Measurements from ENCODE around the gene GNB1.
"Not testable (repeated sequence)": the region's sequence is repeated elsewhere in the genome, so short reads cannot be mapped to it uniquely, and the experiment has no call there.

Gene GNB1

DNA sequence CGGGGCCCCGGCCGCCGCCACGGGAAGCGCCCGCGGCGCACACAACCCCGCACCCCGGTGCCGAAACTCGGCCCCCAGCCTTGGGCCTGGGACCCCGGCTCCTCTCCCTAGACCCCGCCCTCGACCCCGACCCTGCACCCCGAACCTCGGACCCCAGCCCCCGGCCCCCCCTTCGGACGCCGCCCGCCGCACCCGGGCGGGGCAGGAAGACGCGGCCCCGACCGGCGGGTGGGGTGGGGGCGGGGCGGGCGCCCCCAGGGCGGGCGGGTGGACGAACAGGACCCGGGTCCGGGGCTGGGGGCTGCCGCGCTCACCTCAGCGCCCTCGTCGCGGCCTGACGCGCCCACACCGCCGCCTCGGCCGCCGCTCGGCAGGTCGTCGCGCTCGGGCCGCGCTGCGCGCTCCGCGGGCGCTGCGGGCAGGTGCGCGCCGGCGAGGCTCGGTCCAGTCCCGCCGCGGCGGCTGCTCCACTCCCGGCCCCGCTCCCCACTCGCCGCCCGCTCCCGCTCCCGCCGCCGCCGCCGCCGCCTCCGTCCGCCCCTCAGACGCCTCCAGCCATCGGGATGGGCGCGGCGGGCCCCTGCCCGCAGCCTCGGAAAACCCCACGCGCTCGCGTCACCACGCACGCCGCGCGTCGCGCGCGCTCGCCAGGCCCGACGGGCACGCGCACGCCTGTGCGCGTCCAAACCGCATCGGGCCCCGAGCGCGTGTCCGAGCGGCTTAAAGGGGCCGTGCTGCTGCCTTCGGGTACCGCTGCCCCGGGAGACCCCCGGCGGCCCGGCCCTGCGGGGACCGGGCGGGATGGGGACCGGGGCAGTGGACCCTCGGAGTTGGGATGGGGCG lies at the start of gene GNB1:
TSS of gene GNB1 (minus strand) at position 582 of the 843 bp plus-strand sequence. CDS start 65,634 bp downstream, outside the sequence.
- DNase-seq = peak; percentile 87

DNA sequence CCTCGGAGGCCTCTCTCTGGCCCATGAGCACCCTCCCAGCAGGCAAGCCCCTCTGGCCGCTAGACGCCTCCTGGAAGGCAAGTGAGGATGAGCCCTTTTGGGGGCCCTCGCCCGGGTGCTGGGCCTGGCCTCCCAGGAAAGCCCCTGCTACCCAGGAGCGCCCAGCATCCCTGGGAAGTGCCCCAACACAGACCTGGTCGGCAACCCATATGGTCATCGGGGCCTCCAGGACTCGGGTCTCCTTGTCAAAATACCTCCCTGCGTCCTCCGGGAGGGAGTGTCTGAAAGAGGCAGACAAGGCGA lies 49.2 kb upstream of the GNB1 start:
- DNase-seq = no peak

DNA sequence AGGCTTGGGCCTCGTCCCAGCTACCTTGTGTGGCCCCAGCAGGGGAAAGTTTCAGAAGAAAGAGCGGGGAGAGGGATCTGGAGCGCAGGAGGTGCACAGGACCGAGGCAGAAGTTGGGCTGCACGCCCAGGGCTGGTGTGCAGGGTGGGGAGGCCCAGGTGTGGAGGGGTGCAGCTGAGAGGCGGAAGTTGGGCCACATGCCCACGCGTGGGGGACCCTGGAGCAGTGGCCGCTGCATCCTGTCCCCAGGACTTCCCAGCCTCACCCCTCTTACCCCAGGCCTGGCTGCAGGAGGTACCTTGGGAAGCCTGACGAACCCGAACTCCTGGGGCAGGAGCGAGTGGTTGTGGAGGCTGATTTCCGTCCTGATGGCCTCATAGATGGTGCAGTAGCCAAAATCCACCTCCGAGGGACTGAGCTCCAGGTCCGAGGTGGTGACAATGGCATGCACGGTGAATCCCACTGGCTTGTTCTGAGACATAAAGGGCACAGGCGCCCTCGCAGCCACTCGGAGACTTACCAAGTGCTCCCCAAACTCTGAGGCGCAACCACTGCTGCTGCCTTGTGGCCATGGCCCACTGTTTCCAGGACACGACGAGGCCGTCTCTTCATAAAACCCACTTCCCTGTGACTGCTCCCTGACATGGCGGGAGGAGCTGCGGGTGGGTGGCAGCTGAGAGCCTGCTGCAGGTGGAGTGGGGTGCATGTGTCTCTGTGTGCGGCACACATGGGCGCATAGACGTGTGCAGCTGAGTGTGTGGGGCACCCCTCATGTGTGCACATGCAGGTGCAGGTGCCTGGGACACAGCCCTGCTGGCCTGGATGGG lies 48.6 kb upstream of the GNB1 start:
- no peak for DNase-seq

DNA sequence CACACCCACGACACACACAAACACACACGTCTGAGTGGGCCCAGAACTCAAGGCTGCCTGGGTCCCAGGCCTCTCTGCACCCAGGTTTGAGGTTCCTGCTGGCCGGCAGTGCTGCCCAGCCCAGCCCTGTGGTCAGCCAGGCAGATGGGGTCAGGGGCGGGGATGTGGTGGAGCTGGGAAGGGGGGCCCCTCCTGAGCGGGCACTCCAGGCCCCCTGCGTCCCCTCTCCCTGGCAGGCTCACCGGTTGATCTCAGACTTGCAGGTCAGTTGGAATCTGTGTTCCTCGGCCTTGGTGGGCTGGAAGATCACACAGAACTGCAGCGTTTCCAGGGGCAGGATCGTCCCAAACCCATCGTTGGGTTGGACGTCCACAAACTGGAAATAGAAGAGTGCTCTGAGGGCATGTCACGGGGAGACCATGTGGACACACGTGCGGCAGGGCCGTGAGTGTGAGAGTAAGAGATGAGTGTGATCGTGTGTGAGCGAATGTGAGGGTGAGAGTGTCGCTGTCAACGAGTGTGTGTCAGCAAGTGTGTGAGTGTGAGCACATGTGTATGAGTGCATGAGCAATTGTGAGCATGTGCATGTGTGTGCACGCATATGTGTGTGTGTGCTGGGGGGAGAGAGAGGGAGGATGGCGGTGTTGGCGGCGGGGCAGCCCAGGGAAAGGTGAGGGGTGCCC lies 47.9 kb upstream of the GNB1 start:
- no peak for DNase-seq

DNA sequence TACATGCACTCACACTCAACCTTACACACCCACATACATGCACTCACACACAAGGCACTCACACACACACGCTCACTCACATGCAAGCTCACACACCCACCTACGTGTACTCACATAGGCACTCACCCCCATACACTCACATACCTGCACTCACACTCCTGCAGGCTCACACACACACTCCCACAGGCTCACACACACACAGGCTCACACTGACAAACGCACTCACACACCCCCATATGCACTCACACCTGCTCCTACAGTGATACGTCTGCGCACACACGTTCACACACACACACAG lies 47.3 kb upstream of the GNB1 start:
- DNase-seq = no peak

DNA sequence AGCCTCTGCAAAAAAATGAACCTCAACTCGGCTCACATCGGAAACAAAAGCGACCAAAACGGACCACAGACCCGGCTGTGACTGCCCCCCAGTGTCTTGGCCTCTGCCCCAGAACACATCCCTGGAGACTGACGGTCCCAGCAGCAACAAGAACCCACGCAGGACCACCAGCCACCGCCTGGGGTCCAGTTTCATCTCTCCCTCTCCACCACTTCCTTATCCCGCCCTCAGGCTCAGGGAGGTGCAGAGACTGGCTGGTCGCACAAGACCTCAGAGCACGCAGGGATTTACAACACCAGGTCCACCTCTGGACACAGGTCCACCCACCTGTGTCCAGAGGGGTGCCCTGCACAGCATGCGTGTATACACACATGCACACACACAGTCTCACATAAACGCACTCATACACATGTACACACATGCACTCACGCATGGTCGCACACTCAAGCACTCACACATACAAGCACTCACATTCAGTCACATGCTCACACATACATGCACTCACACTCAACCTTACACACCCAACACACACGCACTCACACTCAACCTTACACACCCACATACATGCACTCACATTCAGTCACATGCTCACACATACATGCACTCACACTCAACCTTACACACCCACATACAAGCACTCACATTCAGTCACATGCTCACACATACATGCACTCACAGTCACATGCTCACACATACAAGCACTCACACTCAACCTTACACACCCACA lies 46.8 kb upstream of the GNB1 start:
- DNase-seq = no peak

DNA sequence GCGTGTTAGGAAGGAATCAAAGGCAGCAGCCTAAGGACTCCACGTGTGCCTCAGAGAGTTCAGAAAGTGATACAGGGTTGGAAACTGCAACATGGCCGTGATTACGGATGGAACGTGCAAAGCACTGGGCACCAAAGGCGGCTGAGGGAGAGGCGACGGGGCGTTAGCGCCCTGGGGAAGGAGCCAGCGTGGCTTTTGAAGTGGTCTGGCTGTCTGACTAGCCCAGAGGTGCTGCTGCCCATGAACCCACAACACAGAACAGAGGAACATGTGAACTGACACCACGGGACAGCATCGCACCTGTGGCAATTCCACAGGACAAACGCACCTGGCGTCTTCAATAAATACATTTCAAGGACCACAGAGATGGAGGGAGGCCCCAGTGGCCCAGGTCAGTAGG lies 46.2 kb upstream of the GNB1 start:
- no peak for DNase-seq

DNA sequence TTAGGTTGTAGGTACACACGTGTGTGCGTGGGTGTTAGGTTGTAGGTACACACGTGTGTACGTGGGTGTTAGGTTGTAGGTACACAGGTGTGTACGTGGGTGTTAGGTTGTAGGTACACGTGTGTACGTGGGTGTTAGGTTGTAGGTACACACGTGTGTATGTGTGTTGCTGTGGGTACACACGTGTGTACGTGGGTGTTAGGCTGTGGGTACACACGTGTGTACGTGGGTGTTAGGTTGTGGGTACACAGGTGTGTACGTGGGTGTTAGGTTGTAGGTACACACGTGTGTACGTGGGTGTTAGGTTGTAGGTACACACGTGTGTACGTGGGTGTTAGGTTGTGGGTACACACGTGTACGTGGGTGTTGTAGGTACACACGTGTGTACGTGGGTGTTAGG lies 44.0 kb upstream of the GNB1 start:
- DNase-seq = not testable (repeated sequence)

DNA sequence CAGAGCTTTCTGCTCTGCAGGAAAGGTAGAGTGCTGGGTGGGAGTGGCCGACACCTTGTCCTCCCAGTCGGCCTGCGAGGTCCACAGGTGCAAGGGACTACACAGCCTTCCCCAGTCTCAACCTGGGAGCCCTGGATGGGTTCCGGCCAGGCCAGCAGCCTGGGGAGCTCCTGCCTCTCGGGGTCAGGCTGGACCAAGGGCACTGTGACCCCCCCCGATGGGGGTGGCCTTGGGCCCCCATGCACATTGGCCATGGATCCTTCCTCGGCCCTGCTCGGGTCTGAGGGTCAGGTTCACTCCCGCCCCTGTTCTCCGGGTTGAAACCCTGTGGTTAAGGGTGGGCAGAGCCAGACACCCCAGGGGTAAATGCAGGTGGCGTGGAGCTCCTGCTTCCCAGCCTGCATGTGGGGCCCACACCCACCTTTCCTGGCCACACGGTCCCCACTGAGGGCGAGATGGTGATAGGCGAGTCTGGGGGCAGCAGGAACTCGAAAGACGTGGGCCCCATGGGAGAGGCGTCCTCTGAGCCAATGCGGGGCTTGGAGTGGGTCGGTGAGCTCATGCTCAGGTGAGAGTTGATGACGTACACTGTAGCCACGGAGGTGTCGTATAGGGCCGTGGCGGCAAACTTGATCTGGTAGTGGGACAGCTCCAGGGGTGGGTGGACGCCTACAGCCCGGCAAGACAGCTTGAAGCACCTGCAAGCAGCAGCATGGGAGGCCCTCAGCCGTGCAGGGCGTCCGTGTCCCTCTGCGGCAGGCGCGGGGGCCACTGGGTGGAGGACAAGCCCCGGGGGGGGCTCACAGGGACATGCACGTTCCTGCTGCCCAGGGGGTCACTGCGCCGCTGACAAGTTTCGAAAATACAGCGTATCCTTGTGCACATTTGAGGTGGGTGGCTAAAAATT lies 39.0 kb upstream of the GNB1 start:
- DNase-seq = no peak

DNA sequence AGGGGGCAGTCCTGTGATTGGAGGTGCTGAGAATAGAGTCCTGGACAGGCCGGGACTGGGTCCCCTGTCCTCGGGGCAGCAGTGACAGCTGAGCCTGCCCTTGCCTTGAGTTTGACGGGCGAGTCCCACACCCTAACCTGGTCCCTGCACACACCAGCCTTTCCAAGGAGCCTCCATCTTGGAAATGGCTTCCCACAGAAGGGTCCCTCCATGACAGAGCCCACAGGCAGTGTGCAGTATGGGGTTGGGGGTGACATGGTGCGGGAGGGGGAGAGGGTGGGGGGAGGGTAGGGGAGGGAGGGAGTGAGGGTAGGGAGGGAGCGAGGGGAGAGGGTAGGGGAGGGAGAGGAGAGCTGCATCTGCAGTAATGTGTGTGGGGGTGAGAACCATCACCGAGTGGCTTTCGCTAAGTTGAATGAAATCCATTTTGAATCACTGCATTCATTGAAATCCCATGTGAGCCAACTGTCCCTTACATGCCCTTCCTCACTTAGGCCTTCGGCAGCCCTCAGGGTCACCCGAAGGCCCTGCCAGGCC lies 38.3 kb upstream of the GNB1 start:
- DNase-seq = no peak

DNA sequence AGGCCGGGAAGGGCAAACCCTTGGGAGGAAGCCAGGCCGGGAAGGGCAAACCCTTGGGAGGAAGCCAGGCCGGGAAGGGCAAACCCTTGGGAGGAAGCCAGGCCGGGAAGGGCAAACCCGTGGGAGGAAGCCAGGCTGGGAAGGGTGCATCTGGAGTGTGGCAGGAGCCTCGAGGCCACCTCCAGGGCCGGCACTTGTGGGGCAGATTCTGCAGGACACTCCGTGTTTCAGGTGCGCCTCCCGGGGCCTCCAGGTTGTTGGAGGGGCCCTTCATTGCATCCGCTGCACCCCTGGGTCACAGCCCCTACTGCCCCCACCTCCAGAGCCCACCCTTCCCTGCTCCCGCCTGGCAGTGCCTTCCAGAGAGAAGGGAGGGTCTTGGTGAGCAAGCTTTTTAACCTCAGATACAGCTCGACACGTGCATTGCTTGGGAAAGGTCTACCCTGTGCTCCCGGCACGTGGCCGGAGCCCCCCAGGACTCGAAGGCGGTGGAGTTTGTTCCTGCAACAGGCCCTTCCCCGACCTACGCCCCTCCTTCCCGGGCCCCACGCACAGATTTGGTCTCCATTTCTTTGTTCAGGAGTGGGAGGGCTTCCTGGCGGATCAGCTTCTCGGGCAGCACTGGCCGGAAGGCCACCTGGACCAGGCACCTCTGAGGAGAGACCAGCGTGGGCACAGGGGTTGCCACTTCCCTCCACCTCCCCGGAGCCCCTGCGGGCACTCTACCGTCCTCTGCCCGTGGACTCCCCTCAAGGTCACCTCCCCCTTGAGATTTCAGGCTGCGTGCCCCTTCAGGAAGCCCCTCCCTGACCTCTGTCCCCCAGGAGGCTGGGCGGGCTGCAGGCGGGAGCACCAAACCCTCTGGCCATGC lies 37.6 kb upstream of the GNB1 start:
- DNase-seq = no peak

DNA sequence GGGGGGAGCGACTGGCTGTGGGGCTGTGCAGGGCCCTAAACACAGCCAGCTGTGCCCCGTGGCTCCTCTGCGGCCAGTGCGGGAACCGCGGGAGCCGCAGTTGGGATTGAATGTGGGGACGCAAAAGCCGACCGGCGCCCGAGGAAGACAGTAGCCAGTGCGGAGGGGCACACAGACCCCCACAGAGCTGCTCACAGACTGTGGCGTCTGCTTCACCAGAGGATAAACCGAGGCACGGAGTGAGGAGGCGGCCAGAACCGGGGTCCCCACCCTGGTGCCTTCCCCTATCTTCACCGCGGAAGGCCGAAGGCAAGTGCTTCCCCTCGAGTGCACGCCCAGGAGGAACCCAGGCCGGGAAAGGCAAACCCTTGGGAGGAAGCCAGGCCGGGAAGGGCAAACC lies 36.9 kb upstream of the GNB1 start:
- DNase-seq = no peak

DNA sequence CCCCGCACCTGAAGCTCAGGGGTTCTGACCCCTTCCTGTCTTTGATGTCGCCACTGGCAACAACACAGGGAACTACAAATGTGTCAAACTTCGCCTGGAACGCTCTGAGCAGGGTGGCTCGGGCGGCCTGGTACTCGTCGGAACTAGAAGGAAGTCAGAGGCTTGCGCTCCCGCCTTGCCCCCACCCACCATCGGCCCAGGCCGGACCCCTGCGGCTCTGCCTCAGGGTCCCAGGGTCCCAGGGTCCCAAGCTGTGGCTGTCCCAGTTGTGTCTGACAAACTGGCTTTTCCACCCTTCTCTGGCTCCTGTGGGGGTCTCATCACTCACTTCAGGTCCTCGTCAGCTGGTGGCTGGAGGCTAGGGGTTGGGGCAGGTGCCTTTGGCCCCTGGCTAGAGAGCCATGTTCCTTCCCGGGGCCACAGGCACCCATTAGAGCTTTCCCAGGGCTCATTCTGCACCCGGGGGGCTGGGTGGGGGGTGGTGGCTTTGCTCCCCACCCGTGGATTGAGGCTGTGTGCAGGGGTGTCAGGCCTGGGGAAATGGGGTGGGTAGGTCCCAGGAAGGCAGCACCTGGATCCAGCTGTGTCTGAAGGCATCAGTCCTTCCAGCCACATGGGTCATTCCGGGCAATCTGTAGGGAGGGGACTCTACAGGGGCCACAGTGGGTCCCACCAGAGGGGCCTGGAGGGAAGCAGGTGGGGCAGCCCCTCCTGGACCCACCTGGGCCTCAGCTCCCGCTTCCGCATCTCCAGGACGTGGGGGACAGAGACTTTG lies 36.2 kb upstream of the GNB1 start:
- DNase-seq = no peak

DNA sequence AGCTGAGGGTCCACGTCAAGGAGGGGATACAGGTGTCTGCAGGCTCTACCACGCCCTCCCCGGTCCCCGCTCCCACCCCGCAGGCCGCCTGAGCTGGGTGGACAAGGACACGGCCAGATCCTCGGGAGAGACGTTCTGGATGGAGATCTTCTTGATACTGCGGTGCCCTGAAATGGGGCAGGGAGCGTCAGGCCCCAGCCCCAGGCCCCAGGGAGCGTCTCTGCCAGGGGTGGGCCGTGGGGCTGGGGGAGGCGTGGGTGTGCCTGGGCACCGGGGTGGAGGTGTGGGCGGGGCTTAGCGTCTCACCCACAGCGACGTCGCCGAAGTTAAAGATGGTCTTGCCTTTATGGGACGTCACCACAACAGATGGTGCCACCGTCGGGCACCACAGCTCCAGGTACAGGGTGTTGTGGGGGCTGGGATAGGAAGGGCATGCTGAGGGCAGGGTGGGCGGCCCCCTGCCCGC lies 35.5 kb upstream of the GNB1 start:
- no peak for DNase-seq

DNA sequence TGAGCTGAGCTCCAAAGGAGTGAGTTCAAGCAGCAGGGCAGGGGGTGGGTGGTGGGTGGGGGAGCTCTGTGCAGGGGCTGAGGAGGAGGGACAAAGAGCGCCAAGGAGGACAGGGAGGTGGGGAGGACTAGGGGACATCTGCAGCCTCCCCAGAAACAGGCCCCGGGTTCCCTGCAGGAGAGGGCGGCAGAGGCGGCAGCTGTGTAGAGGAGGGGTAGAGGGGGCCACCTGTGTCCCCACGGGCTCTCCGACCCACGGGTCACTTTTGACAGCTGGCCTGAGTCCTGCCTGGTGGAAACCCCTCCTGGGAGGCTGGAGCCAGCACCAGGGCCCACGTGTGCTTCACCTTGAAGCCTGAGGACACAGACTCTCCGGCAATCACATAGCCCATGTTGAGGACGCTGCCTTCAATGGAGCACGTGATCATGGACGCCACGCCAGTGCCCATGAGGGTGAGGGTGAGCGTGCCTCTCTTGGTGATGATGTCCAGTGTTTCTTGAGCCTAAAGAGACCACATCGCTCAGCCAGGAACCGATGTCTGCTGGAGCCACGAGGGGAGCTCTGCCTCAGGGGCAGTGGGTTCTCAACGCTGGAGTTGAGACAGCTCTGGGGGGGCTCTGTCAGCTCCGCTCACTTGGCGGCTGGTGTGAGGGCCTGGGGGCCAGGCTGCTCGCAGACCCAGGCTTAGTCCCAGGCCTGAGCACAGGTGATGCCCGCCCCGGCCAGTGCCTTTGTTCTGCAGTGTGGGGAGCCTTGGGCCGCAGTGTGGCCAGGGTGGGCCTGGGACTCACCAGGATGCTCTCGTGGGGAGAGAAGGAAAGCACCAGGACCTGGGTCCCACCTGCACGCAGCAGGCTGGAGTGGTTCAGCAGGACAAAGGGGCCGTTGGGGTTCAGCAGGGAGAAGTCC lies 34.8 kb upstream of the GNB1 start:
- DNase-seq = no peak

DNA sequence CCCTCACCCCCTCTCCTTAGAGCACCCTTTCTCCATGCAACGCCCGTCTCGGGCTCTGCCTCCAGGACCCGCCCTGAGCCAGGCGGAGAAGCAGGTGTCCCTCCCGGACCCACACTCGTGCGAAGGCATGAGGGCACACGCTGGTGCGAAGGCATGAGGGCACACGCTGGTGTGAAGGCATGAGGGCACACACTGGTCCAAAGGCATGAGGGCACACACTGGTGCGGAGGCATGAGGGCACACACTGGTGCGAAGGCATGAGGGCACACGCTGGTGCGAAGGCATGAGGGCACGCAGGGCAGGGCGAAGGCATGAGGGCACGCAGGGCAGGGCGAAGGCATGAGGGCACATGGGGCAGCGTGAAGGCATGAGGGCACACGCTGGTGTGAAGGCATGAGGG lies 34.0 kb upstream of the GNB1 start:
- DNase-seq = no peak

DNA sequence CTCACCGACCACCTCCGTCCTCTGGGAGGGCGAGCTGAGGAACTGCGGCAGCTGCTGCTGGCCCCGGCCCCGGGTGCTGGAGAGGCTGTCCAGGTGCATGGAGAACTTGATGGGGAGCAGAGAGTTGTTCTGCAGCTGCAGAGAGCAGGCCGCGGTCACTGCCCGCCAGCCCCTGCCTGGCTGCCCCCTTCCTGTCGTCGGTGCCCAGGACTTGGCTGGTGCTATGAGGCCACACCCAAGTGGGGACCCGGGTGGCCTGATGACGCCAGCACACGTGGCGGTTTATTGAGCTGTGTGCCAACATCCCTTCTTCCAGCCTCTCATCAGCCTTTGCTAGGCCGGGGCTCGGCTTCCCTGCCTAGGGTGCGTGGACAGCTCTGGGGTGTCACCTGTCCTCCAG lies 33.5 kb upstream of the GNB1 start:
- DNase-seq = no peak

DNA sequence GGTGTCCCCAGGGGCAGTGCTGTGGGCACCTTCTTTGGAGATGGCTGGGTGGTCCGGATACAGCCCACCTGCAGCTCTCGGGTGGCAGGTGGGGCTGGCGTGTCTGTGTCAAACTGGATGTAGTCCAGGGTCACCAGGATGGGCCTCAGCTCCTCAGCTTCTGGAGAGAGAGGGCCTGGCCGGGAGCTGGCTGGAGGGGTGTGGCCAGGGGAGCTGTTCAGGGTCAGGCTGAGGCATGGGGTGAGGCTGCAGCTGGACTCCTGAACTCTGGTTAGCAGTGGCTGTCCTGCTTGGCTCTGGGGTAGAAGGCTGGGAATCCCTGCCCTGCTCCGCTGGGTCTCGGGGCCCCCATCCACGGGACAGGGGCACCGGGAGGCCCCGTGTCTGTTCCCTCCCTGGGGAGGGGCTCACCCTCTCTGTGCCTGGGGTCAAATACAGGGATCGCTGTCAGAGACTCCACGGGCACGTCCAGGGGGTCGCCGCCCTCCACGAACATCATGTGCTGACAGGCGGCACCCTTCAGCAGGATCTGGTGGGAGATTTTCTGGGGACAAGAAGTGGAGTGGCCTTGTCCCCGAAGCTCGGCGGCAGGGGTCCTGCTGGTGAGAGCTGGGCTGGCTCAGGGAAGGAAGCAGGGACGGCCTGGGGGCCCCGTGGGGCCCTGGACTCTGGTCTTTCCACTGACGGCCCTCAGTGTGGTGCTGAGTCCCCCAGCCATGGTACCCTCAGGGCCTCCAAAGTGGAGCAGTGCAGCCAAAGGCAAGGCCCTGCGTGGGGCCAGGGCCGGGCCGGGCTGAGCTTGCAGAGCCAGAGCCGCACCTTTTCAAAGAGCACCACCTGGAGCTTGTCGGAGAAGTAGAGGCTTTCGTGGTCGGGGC lies 32.3 kb upstream of the GNB1 start:
- DNase-seq = no peak
